ENCODE results near the gene TEX28. TPM values are rescaled to one million over a fixed set of nuclear protein-coding genes. Genes with fewer than 3 reads are reported as not detected.

Gene TEX28
- total RNA-seq, 1 donor, result not detected

GRCh38 chrX:154321594-154321993, 26.7 kb upstream of the TEX28 start:
- H3K4me1 ChIP-seq (ENCODE audit: insufficient read depth, low read length), result peaks cover 11% of the 10 kb centered on the region
- no peaks in the 10 kb centered on the region for H3K9me3 ChIP-seq (ENCODE audit: low read depth, low read length)
- H3K27me3 ChIP-seq (ENCODE audit: insufficient read depth, low read length), result no peaks in the 10 kb centered on the region

DNA sequence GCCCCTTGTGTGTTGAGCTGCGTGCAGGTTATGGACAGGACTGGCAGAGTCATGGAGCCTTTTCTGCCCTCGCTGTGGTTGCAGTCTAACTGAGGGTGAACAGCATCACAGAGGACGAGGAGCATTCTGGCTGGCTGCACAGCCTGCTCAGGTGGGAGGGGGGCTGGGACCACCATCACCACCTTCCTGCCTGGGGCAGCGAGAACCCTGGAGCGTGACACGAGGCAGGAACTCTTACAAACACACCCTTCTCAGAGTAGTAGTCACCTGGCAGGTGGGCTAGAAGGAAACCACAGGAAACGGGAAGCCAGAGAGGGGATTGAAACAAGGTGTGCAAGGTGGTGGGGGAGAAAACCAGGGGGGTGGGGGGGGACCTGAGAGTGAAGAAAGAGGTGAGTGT, 26.2 kb upstream of the TEX28 start:
- H3K9me3 ChIP-seq (ENCODE audit: low read depth, low read length), result no peaks in the 10 kb centered on the region
- H3K4me3 ChIP-seq (ENCODE audit: low read length), result no peak overlapping the region
- H3K27me3 ChIP-seq (ENCODE audit: insufficient read depth, low read length), result no peaks in the 10 kb centered on the region
- H3K4me1 ChIP-seq (ENCODE audit: insufficient read depth, low read length), result peaks cover 6% of the 10 kb centered on the region

More at GRCh38 chrX:154321594-154321993, 26.7 kb upstream of the TEX28 start:
- no peak overlapping the region for H3K4me3 ChIP-seq (ENCODE audit: low read length)

GRCh38 chrX:154320406-154320805, 25.5 kb upstream of the TEX28 start:
- H3K9me3 ChIP-seq (ENCODE audit: low read depth, low read length), result no peaks in the 10 kb centered on the region
- H3K27me3 ChIP-seq (ENCODE audit: insufficient read depth, low read length), result no peaks in the 10 kb centered on the region
- H3K4me3 ChIP-seq (ENCODE audit: low read length), result no peak overlapping the region
- no peaks in the 10 kb centered on the region for H3K4me1 ChIP-seq (ENCODE audit: insufficient read depth, low read length)

DNA sequence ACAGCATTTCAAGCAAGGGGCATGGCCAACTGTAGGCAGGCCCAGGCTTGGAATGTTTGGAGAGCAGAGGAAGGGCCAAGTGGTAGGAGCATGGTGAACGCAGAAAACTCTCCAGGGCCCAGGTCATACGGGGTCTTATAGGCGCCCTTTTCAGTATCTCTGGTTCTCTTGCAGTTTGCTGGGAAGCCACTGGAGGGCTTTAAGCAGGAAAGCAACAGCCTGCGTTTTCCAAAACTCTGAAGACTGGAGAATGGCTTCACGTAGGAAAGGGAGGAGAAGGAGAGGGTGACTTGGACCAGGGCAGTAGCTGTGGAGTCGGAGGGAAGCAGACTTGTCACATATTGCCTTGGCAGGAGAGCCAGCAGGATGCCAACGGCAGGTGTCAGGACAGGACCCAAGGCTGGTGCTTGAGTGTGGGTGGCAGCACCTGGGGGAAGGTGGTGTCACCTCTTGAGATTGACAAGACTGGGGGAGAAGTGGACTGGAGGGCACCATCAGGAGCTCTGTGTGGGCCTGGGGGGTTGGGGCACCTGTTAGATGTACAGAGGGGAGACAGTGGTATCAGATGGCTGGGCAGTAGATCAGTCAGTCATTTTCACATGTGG, 22.6 kb upstream of the TEX28 start:
- Histone ChIP-seq H3K4me1 (ENCODE audit: insufficient read depth, low read length) (peaks cover 12% of the 10 kb centered on the region), H3K9me3 (ENCODE audit: low read depth, low read length) (no peaks in the 10 kb centered on the region), H3K4me3 (ENCODE audit: low read length) (no peak overlapping the region), H3K27me3 (ENCODE audit: insufficient read depth, low read length) (no peaks in the 10 kb centered on the region)

DNA sequence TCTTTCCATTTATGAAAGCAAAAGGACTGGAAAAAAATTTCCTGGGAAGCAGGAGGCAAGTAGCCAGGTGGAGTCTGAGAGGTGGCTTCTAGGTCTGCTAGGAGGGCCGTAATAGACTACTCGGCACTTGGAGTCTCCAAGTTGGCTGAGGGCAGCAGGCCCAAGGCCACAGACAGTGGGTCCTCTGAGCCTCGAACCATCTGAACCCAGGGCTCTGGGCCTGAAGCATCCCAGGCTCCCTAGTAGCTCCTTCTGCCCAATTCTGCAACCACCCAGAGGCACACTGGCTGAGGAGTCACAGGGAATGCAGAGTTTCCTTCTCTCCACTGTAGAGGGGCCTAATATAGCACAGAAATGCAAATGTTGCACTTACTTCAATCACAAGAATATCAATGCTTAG, 20.5 kb upstream of the TEX28 start:
- Histone ChIP-seq H3K27me3 (ENCODE audit: insufficient read depth, low read length) (no peaks in the 10 kb centered on the region), H3K4me1 (ENCODE audit: insufficient read depth, low read length) (peaks cover 18% of the 10 kb centered on the region), H3K4me3 (ENCODE audit: low read length) (no peak overlapping the region), H3K9me3 (ENCODE audit: low read depth, low read length) (no peaks in the 10 kb centered on the region)

- Histone ChIP-seq H3K9me3 (ENCODE audit: low read depth, low read length) (no peaks in the 10 kb centered on the region), H3K27me3 (ENCODE audit: insufficient read depth, low read length) (no peaks in the 10 kb centered on the region), H3K4me1 (ENCODE audit: insufficient read depth, low read length) (peaks cover 32% of the 10 kb centered on the region), H3K4me3 (ENCODE audit: low read length) (no peak overlapping the region)
Observed at GRCh38 chrX:154313147-154313546, 18.2 kb upstream of the TEX28 start.

DNA sequence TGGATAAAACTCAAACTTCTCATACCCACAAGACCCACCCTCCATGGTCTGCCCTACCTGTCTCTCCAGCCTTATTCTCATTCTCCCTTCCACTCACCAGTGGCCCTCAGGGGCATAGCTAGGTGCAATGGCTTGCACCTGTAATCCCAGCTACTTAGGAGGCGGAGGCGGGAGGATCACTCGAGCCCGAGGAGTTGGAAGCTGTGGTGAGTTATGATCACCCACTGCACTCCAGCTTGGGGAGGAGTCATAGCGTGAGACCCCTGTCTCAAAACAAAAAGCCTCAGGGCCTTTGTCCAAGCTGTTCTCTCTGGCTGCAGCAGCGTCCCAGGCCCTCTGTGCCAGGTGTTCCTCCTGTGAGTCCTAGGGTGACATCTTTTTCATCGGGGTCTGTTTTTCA, 17.2 kb upstream of the TEX28 start:
- no peaks in the 10 kb centered on the region for H3K9me3 ChIP-seq (ENCODE audit: low read depth, low read length)
- H3K4me1 ChIP-seq (ENCODE audit: insufficient read depth, low read length), result peaks cover 39% of the 10 kb centered on the region
- no peaks in the 10 kb centered on the region for H3K27me3 ChIP-seq (ENCODE audit: insufficient read depth, low read length)
- no peak overlapping the region for H3K4me3 ChIP-seq (ENCODE audit: low read length)

- Histone ChIP-seq H3K4me1 (ENCODE audit: insufficient read depth, low read length) (peaks cover 42% of the 10 kb centered on the region), H3K9me3 (ENCODE audit: low read depth, low read length) (no peaks in the 10 kb centered on the region), H3K27me3 (ENCODE audit: insufficient read depth, low read length) (no peaks in the 10 kb centered on the region)
Observed at GRCh38 chrX:154310616-154311536, 16.0 kb upstream of the TEX28 start.

DNA sequence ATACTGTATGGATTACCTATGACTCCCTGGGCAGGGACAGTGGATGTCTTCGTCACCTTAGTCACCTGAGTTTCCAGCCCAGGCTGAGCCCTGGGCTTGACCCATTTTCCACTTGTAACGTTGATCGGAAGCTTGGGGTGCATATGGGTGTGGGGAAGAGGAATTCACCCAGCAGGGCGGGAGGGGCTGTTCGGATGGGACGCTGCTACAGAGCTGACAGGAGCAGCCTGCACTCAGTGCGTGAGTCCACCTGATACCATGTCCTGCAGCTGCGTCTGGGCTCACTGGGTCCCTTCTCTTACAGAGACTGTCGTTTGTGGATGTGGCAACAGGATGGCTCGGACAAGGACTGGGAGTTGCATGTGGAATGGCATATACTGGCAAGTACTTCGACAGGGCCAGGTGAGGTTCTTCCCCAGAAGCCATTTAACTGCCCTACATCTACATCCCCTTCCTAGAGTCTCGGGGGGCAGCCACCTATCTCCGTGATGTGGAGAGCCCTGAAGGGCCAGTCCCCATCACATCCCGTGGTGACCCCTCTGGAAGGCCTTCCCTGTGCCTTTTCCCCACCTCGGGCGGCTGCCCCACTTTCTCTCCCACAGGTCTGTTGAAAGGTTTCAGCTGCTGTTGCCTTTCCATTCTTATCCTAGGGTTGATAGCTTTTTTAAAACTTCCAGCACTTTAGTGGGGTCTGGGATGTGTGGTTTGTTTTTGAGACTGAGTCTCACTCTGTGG, 14.3 kb upstream of the TEX28 start:
- peaks cover 53% of the 10 kb centered on the region for H3K4me1 ChIP-seq (ENCODE audit: insufficient read depth, low read length)
- H3K9me3 ChIP-seq (ENCODE audit: low read depth, low read length), result no peaks in the 10 kb centered on the region

More at GRCh38 chrX:154310616-154311536, 16.0 kb upstream of the TEX28 start:
- H3K4me3 ChIP-seq (ENCODE audit: low read length), result no peak overlapping the region

GRCh38 chrX:154308108-154308946, 13.4 kb upstream of the TEX28 start:
- no peaks in the 10 kb centered on the region for H3K27me3 ChIP-seq (ENCODE audit: insufficient read depth, low read length)
- H3K4me1 ChIP-seq (ENCODE audit: insufficient read depth, low read length), result peaks cover 48% of the 10 kb centered on the region
- H3K4me3 ChIP-seq (ENCODE audit: low read length), result no peak overlapping the region
- H3K9me3 ChIP-seq (ENCODE audit: low read depth, low read length), result no peaks in the 10 kb centered on the region

More for the DNA sequence above, 14.3 kb upstream of the TEX28 start:
- Histone ChIP-seq H3K27me3 (ENCODE audit: insufficient read depth, low read length) (no peaks in the 10 kb centered on the region), H3K4me3 (ENCODE audit: low read length) (no peak overlapping the region)

DNA sequence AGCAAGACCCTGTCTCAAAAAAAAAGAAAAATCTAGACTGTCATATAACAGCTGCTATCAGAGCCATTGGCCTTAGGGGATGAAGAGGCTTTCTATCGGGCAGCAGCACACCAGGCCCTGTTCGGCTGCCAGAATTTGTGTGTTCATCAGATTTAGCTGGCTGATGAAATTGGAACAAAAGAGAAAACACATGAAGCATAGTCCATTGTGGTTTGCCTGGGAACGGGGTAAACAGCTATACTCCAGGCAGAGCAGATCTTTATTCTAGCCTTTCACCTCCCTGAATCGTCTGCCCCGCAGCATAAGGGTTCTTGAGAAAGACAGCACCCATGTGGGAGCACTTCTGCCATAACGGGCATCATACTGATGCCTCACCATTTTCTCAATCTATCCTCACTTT, 12.3 kb upstream of the TEX28 start:
- H3K4me1 ChIP-seq (ENCODE audit: insufficient read depth, low read length), result peaks cover 42% of the 10 kb centered on the region
- H3K4me3 ChIP-seq (ENCODE audit: low read length), result no peak overlapping the region
- H3K27me3 ChIP-seq (ENCODE audit: insufficient read depth, low read length), result no peaks in the 10 kb centered on the region
- H3K9me3 ChIP-seq (ENCODE audit: low read depth, low read length), result no peaks in the 10 kb centered on the region

- peaks cover 40% of the 10 kb centered on the region for H3K4me1 ChIP-seq (ENCODE audit: insufficient read depth, low read length)
- no peaks in the 10 kb centered on the region for H3K9me3 ChIP-seq (ENCODE audit: low read depth, low read length)
- no peak overlapping the region for H3K4me3 ChIP-seq (ENCODE audit: low read length)
- no peaks in the 10 kb centered on the region for H3K27me3 ChIP-seq (ENCODE audit: insufficient read depth, low read length)
Observed at GRCh38 chrX:154305541-154306205, 10.7 kb upstream of the TEX28 start.

GRCh38 chrX:154304846-154305245, 9.9 kb upstream of the TEX28 start:
- Histone ChIP-seq H3K4me3 (ENCODE audit: low read length) (no peak overlapping the region), H3K27me3 (ENCODE audit: insufficient read depth, low read length) (no peaks in the 10 kb centered on the region), H3K9me3 (ENCODE audit: low read depth, low read length) (no peaks in the 10 kb centered on the region), H3K4me1 (ENCODE audit: insufficient read depth, low read length) (peaks cover 38% of the 10 kb centered on the region)

DNA sequence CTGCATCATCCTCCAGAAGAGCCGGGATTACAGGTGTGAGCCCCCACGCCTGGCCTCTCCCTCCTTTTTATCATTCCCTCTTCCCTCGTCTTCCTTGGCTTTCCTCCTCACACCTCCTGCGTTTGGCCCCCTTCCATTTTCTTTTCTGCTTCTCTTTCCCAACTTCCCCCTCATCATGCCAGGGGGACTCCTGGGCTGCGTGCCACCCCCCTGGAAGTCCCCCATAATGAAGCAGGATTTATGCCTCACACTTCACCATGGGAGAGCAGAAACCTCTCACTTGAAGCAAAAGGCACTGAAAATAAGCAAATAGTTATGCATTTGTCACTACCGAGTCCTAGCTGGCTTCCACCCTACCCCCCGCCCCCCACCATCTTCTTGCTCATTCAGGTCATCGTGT, 8.6 kb upstream of the TEX28 start:
- H3K4me1 ChIP-seq (ENCODE audit: insufficient read depth, low read length), result peaks cover 32% of the 10 kb centered on the region
- no peaks in the 10 kb centered on the region for H3K9me3 ChIP-seq (ENCODE audit: low read depth, low read length)
- no peaks in the 10 kb centered on the region for H3K27me3 ChIP-seq (ENCODE audit: insufficient read depth, low read length)
- H3K4me3 ChIP-seq (ENCODE audit: low read length), result no peak overlapping the region

Data from mononuclear cell (primary cell).